ENCODE results near the gene RAB22A. TPM values are rescaled to one million over a fixed set of nuclear protein-coding genes. Genes with fewer than 3 reads are reported as not detected.

The RAB22A gene
- total RNA-seq, 1 donor: 23.9 TPM

DNA sequence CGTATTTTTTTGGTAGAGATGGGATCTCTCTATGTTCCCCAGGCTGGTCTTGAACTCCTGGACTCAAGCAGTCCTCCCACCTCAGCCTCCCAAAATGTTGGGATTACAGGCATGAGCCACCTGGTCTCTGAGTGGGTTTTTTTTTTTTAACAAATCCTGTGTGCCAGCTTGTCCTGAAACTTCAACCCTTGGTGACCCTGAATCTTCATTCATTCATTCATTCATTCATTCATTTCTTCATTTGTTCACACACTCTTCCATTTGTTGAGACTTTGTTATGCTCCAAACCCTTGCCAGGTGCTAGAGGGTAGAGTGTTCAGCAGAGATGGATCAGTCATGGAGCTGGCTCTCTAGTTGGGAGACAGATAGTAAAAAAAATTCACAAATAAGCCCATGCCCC is 67.5 kb downstream of the RAB22A start:
- Histone ChIP-seq H3K36me3 (ENCODE audit: insufficient read depth, low read length) (no peaks in the 10 kb centered on the region), H2AFZ (ENCODE audit: low read length) (no peak overlapping the region), H3K4me2 (ENCODE audit: insufficient read depth, low read length) (no peak overlapping the region), H3K9me3 (ENCODE audit: low read depth, low read length) (no peaks in the 10 kb centered on the region), H3K4me3 (ENCODE audit: insufficient read depth, low read length) (no peak overlapping the region), H4K20me1 (ENCODE audit: insufficient read depth, low read length) (no peaks in the 10 kb centered on the region), H3K27me3 (ENCODE audit: insufficient read depth, low read length) (peaks cover 4% of the 10 kb centered on the region), H3K79me2 (ENCODE audit: insufficient read depth, low read length) (no peaks in the 10 kb centered on the region), H3K27ac (ENCODE audit: low read depth, low read length) (no peak overlapping the region), H3K4me1 (ENCODE audit: insufficient read depth, low read length) (no peaks in the 10 kb centered on the region)
- no peak for DNase-seq (ENCODE audit: insufficient read length, low spot score, missing footprints)
- TF ChIP-seq, protein P1, sequence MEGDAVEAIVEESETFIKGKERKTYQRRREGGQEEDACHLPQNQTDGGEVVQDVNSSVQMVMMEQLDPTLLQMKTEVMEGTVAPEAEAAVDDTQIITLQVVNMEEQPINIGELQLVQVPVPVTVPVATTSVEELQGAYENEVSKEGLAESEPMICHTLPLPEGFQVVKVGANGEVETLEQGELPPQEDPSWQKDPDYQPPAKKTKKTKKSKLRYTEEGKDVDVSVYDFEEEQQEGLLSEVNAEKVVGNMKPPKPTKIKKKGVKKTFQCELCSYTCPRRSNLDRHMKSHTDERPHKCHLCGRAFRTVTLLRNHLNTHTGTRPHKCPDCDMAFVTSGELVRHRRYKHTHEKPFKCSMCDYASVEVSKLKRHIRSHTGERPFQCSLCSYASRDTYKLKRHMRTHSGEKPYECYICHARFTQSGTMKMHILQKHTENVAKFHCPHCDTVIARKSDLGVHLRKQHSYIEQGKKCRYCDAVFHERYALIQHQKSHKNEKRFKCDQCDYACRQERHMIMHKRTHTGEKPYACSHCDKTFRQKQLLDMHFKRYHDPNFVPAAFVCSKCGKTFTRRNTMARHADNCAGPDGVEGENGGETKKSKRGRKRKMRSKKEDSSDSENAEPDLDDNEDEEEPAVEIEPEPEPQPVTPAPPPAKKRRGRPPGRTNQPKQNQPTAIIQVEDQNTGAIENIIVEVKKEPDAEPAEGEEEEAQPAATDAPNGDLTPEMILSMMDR (IDR thresholded peaks at IDR 0.05; ENCODE audit: extremely low read depth, low read depth, low read length): no peak

DNA sequence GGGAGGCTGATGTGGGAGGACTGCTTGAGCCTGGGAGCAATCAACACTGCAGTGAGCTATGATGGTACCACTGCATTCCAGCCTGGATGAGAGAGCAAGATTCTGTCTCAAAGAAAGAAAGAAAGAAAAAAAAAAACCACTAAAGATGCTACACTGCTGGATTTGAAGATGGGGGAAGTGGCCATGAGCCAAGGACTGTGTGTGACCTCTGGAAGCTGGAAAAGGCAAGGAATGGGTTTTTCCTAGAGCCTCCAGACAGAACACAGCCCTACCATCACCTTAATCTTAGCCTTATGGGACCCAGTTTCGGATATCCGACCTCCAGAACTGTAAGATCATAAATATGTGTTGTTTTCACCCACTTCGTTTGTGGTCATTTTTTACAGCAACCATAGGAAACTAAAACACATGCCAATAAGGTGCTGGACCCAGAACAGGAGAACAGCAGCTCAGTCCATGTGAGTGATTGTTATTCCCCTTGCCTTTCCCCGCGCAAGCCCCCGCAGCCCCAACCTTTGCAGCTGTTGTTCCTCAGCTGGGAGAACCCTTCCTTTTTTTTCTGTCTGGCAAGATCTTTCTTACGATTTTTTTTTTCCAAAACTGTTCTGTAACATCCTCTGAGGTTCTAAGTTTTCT is 68.4 kb downstream of the RAB22A start:
- no peak overlapping the region for H3K27ac ChIP-seq (ENCODE audit: low read depth, low read length)
- no peaks in the 10 kb centered on the region for H4K20me1 ChIP-seq (ENCODE audit: insufficient read depth, low read length)
- peaks cover 4% of the 10 kb centered on the region for H3K27me3 ChIP-seq (ENCODE audit: insufficient read depth, low read length)
- no peak for DNase-seq (ENCODE audit: insufficient read length, low spot score, missing footprints)
- TF ChIP-seq, protein P1 (IDR thresholded peaks at IDR 0.05; ENCODE audit: extremely low read depth, low read depth, low read length): no peak
- no peak overlapping the region for H2AFZ ChIP-seq (ENCODE audit: low read length)
- no peaks in the 10 kb centered on the region for H3K36me3 ChIP-seq (ENCODE audit: insufficient read depth, low read length)
- no peak overlapping the region for H3K4me3 ChIP-seq (ENCODE audit: insufficient read depth, low read length)
- H3K79me2 ChIP-seq (ENCODE audit: insufficient read depth, low read length): no peaks in the 10 kb centered on the region
- H3K4me1 ChIP-seq (ENCODE audit: insufficient read depth, low read length): no peaks in the 10 kb centered on the region
- no peak overlapping the region for H3K4me2 ChIP-seq (ENCODE audit: insufficient read depth, low read length)
- H3K9me3 ChIP-seq (ENCODE audit: low read depth, low read length): peaks cover 2% of the 10 kb centered on the region

DNA sequence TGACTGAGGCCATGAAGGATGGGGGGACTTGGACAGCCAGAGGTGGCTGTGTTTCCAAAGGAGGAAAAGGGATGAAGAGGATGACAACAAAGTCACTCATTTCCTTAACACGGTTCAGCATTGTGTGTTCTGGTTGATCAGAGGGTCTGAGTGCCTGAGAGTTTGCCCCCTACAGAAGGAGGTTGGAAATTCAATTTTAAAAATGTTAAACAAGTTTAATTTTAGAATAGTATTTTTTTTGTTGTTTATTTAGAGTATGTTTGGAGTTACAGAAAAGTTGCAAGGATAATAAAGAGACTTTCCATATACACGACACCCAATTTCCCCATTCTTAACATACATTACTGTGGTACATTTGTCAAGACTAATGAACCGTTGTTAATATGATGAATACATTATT is 69.2 kb downstream of the RAB22A start:
- TF ChIP-seq, protein P1 (IDR thresholded peaks at IDR 0.05; ENCODE audit: extremely low read depth, low read depth, low read length): no peak
- Histone ChIP-seq H3K4me1 (ENCODE audit: insufficient read depth, low read length) (no peaks in the 10 kb centered on the region), H3K36me3 (ENCODE audit: insufficient read depth, low read length) (no peaks in the 10 kb centered on the region), H2AFZ (ENCODE audit: low read length) (no peak overlapping the region), H3K79me2 (ENCODE audit: insufficient read depth, low read length) (no peaks in the 10 kb centered on the region), H3K27ac (ENCODE audit: low read depth, low read length) (no peak overlapping the region), H3K27me3 (ENCODE audit: insufficient read depth, low read length) (peaks cover 4% of the 10 kb centered on the region), H3K4me3 (ENCODE audit: insufficient read depth, low read length) (no peak overlapping the region), H3K9me3 (ENCODE audit: low read depth, low read length) (peaks cover 2% of the 10 kb centered on the region), H4K20me1 (ENCODE audit: insufficient read depth, low read length) (no peaks in the 10 kb centered on the region), H3K4me2 (ENCODE audit: insufficient read depth, low read length) (no peak overlapping the region)
- DNase-seq (ENCODE audit: insufficient read length, low spot score, missing footprints): no peak

DNA sequence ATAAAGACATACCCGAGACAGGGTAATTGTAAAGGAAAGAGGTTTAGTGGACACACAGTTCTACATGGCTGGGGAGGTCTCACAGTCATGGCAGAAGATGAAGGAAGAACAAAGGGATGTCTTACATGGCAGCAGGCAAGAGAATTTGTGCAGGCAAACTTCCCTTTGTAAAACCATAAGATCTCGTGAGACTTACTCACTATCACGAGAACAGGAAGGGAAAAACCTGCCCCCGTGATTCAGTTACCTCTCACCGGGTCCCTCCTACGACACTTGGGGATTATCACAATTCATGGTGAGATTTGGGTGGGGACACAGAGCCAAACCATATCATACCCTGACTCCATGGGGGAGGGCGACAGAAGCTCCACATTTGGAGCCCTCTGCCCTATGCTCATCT is 72.1 kb downstream of the RAB22A start:
- Histone ChIP-seq H3K4me3 (ENCODE audit: insufficient read depth, low read length) (no peak overlapping the region), H3K4me1 (ENCODE audit: insufficient read depth, low read length) (no peaks in the 10 kb centered on the region), H4K20me1 (ENCODE audit: insufficient read depth, low read length) (no peaks in the 10 kb centered on the region), H3K4me2 (ENCODE audit: insufficient read depth, low read length) (no peak overlapping the region), H2AFZ (ENCODE audit: low read length) (no peak overlapping the region), H3K9me3 (ENCODE audit: low read depth, low read length) (peaks cover 2% of the 10 kb centered on the region), H3K27me3 (ENCODE audit: insufficient read depth, low read length) (peaks cover 4% of the 10 kb centered on the region), H3K36me3 (ENCODE audit: insufficient read depth, low read length) (no peaks in the 10 kb centered on the region), H3K27ac (ENCODE audit: low read depth, low read length) (no peak overlapping the region), H3K79me2 (ENCODE audit: insufficient read depth, low read length) (no peaks in the 10 kb centered on the region)
- TF ChIP-seq, protein P1 (IDR thresholded peaks at IDR 0.05; ENCODE audit: extremely low read depth, low read depth, low read length): no peak
- no peak for DNase-seq (ENCODE audit: insufficient read length, low spot score, missing footprints)
